T-helper 2 cell (primary cell): ENCODE data around the gene LEPR.
"Not testable (repeated sequence)": the region's sequence is repeated elsewhere in the genome, so short reads cannot be mapped to it uniquely, and the experiment has no call there.

ENCODE experiments used
- DNase-seq, 5 experiments: peaks; one replicate each; pipeline versions ENCODE4 v3.0.0 to v3.0.0-alpha.2; 2012 to 2022

The LEPR gene

DNA sequence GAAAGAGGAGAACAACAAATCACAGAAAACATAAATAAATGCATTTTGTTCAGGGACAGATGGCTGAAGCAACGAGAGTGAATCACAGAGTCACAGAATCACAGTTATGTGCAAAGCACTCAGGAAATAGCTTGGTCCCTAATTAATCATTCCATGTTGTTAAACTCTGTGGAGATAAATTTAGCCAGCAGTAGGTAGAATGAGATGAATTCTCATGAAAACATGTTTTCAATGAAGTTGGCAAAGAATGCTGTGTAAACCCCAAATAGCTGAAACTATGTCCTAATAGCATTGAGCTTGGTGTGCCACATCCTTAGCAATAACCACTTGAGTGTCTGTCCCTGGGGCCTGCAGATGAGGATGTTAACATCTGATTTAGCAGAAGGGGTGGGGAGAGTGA lies 20.4 kb downstream of the LEPR start:
- DNase-seq: no peak

DNA sequence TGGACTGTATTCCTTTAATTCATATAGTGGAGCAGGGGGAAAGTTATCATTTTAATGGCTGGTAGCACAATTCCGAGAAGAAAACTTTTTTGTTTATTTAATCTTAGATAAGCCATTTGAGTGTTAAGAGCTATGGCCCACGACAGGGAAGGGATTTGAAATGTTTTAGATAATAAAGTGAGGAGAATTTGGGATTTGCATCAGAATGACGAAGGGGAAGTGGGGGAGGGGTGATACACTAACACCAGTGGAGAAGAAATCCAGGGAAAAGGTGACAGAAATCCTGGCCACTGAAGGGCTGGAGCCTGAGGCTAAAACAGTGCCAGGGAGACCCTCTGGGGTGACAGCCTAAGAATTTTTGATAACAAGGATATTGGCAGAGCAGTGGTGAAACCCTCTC lies 21.0 kb downstream of the LEPR start:
- DNase-seq: no peak

DNA sequence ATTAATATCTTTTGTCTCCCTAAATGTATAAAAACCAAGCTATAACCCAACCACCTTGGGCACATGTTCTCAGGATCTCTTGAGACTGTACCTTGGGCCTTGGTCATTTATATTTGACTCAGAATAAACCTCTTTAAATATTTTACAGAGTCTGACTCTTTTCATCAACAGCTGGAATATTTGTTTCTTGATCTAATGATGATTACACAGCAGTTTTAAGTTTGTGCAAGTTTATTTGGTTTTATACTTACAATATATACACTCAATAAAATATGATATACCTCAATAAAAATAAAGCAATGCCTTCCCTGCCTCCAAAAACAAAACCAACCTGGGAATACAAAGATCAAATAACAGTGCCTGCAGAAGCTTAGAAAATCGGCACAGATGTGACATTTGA lies 22.0 kb downstream of the LEPR start:
- DNase-seq: no peak

DNA sequence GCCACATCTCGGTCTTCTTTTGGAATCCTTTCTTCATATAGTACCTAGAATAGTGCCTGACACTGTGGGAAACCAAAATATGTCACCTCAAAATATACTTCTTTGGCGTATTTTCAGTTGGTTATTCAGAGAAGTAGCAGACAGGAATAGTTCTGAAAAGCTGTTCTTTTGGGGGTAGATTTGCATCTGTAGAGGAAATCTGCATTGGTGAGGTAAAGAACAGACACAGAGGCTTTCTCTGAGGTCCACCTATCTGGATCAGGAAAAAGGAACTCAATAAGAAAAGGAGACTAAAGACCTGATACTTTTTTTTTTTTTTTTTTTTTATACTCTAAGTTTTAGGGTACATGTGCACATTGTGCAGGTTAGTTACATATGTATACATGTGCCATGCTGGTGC lies 23.2 kb downstream of the LEPR start:
- no peak for DNase-seq

DNA sequence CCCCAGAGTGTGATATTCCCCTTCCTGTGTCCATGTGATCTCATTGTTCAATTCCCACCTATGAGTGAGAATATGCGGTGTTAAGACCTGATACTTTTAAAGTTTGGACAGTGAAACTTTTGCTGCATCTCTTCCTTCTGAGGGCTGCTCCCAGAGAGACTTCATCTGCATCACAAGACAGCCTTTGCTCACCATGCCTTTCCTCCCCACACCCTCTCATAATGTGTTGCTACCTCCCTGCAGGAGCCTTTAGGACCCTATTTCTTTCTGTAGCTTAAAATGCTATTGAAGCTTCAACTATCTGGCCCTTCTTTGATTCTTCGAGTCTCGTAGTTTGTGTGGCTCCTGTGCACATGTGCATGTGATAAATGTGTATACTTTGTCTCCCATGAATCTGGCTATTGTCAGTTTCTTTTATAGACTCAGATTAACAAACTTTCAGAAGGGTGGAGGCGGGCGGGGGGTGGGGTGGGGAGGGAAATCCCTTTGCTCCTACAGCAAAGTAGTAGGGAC lies 23.7 kb downstream of the LEPR start:
- DNase-seq: no peak

DNA sequence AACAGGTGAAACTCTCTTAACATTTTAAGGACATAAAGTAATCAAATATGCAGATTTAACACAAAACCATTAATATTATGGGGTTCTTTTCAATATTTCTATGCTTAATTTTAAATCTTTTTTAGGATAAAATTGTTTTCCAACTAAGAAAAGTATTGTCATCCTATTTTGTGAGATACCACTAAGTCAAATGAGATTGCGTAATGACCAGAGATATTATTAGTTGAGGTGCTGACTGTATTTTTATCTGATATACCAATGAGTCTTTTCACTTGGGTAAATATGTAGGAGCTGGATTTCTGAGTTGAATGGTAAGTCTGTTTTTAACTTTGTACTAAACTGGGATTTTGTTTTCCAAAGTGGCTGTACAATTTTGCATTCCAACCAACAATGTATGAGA lies 25.4 kb downstream of the LEPR start:
- DNase-seq: no peak

DNA sequence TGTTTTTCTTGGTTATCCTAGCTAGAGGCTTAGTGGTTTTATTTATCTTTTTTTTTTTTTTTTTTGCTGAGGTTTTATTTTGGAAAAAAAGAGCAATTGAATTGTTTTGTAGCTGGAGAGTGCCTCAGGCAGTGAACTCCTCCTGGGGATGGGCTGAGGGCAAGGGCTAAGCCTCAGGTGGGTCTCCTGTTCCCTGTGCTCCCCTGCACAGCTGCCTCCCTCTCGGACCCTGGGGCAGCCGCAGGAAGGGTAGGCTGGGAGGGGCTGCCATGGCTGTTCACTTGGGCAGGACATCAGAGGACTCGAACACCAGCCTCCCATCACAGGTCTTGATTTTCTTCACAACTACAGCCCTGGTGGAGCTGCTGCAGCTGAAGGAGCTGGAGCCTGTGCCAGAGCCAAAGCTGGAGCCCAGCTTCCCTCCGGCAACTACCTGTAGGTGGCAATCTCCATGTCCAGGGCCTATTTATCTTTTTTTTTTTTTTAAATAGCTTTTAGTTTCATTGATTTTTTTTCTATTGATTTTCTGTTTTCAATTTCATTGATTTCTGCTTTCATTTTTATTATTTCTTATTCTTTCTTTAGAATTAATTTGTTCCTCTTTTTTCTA lies 28.9 kb downstream of the LEPR start:
- DNase-seq: no peak

DNA sequence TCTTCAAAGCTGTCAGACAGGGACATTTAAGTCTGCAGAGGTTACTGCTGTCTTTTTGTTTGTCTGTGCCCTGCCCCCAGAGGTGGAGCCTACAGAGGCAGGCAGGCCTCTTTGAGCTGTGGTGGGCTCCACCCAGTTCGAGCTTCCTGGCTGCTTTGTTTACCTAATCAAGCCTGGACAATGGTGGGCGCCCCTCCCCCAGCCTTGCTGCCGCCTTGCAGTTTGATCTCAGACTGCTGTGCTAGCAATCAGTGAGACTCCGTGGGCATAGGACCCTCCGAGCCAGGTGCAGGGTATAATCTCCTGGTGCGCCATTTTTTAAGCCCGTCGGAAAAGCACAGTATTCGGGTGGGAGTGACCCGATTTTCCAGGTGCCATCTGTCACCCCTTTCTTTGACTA lies 35.2 kb downstream of the LEPR start:
- not testable (repeated sequence) for DNase-seq

DNA sequence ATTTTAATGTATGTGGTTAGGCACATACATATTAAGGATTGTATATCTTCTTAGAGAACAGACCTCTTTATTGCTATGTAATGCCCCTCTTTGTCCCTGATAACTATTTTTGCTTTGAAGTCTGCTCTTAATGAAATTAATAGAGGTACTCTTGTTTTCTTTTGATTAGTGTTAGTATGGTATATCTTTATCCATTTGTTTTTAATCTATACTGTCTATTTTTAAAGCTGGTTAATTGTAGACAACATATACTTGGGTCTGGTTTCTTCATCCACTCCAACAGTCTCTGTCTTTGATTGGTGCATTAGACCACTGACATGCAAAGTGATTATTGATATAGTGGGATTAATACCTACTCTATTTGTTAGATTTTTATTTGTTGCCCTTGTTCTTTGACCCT lies 36.0 kb downstream of the LEPR start:
- DNase-seq: no peak

DNA sequence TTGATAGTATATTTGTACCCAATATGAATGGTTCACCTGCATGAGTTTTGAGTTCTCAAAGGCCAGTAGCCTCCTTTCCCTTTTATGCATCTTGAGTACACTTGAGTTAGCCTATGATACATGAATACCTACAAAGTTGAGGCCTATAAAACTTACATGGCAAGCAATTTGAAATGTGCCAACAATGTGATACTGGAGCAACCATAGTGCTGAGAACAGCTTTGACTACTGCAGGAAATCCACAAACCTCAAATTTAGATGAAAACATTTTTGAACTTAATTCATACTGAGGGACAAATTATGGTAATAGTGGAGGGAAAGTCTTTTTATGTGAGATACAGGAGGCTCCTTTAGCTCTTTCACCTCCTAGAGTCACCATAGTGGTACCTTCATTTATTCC lies 37.4 kb downstream of the LEPR start:
- peak in 1 of 5 experiments; percentile 70 for DNase-seq

DNA sequence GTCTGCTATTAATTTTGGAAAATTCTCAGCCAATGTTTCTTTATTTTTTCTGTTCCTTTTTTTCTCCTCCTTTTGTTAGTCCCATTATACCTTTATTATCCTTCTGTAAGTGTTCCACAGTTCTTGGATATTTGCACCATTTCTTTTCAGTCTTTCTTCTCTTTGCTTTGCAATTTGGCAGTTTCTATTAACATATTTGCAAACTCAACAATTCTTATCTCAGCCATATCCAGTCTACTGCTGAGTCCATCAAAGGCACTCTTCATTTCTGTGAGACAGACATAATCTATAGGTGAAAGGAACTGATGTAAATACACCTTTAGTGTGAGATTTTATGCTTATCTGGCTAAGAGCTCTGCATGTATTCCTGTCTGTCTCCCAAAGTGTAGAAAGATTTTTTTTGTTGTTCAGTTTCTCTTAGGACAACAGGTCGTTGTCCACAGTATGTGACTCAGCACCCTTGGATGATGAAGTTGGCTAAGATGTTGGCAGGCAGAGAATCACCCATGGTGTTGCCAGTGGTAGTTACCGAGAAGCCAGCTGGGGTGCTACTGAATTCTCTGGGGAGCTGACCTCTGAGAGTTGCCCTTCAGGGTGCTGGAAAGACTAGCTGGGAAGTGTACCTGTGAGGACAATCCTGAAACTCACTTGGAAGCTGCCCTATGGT lies 38.4 kb downstream of the LEPR start:
- DNase-seq: no peak

DNA sequence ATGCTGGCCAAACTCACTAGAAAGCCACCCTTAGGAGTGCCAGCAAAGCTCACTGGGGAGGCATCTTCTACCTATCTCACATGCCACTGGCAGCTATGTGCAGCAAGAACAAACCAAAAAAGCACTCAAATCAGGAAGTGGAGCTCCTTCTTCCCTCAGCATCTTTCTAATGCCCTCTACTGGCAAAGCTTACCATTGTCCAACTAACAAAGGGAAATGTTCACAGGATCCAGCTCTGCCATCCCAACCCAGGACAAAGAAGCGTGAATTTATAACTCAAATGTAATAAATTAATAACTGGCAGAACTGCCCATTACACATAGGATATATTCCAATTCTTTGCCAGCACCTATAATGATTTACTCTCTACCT lies 38.9 kb downstream of the LEPR start:
- DNase-seq: peak in 1 of 5 experiments; percentile 64

DNA sequence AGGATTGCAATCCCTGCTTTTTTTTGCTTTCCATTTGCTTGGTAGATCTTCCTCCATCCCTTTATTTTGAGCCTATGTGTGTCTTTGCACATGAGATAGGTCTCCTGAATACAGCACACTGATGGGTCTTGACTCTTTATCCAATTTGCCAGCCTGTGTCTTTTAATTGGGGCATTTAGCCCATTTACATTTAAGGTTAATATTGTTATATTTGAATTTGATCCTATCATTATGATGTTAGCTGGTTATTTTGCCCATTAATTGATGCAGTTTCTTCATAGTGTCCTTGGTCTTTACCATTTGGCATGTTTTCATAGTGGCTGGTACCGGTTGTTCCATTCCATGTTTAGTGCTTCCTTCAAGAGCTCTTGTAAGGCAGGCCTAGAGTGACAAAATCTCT lies 45.4 kb downstream of the LEPR start:
- not testable (repeated sequence) for DNase-seq

DNA sequence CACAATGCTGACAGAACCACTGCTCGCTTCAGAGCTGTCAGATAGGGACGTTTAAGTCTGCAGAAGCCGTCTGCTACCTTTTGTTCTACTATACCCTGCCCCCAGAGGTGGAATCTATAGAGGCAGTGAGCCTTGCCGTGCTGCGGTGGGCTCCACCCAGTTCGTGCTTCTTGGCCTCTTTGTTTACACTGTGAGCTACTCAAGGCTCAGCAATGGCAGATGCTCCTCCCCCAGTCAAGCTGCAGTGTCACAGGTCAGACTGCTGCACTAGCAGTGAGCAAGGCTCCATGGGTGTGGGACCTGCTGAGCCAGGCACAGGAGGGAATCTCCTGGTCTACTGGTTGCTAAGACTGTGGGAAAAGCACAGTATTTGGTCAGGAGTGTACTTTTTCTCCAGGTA lies 47.1 kb downstream of the LEPR start:
- DNase-seq: no peak

DNA sequence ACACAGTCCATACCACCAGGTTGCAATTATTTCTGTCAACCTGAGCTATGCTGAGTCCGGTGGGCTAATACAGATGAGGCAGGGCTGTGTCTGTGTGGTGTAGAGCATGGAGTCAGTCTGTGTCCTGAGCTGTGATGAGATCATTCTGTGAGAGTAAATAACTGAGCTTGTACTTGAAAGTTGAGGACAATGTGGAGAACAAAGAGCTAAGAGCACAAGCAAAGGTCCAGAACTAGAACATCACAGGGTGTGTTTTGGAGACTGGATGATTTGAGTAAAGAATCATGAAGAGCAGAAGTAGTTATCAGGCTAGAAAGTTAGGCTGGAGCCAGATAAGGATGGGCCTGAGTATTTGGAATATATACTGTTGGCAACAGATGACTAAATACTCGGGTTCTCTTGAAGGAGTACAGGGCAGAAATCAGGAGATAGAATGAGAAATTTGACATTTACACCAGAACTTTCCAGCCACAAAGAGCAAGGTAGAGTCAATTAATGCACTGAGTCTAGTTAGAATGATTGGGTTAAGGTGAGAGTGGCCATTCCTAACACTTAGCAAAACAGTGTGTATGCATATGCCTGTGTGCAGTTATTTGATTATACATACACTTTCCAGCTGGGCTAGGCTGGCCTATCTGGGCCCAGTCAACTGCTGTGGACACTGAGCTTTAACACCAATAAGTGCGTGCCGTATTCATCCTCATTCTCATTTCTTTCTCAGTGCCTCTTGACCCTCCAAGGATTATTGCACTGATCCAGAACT lies 48.8 kb downstream of the LEPR start:
- DNase-seq: no peak

DNA sequence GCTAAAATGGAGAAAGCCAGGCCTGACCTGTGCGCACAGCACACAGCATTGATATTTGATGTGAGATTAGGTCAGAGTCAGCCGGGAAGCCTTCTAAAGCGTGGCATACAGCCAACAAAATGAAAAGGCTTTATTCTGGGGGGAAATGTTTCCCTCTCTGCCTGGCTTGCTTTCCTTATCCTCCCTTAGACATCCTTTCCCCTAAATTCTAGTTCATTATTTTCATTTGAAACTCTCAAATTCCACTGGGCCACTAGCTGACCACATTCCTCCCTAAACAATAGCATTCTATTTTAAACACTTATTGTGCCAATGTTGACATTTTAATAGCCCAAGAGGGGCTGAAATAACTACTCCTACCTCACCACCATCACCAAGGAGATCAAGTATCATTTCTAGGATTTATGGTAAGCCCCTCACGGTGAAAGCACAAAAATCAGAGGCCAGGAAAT lies 49.4 kb downstream of the LEPR start:
- DNase-seq: no peak
